ENCODE data around the gene PELI3. TPM values are rescaled to one million over a fixed set of nuclear protein-coding genes. Genes with fewer than 3 reads are reported as not detected.

The PELI3 gene
- total and polyA plus RNA-seq, 2 of the 8 experiments (the other 6 are each of a cell fraction or from before 2014, with no cell fraction given), result 5.2 to 7.6 TPM

DNA sequence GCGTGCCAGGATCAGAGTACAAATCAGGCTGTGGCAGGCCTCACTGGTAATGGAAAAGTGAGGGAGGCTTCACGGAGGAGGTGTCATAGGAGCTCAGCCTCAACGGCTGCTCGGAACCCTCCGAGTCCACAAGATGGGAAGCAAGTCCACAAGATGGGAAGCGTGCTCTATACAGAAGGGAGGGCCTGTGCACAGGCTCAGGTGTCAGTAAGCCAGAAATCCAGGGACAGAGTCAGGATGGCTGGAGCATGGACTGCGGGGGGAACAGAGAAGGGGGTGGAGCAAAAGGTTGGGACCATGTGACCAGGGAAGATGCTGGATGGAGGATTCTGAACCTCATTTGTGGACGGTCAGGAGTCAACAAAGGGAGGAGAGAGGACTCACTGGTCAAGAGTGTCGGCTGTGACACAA is 10.1 kb downstream of the PELI3 start:
- Histone ChIP-seq H3K4me2 (ENCODE audit: insufficient read depth in 1 of 2, low read depth in 2 of 2, low read length in 2 of 2) (no peak overlapping the region; a peak in 2 of 4 replicates), H2BK15ac (ENCODE audit: low read length) (no peak overlapping the region), H4K20me1 (replicated peaks in 1 of 2; ENCODE audit: control insufficient read depth in 1 of 2, insufficient read depth in 2 of 2, low read length in 2 of 2) (peaks cover 2% of the 10 kb centered on the region in 2 experiments), H3K4me1 (replicated peaks in 1 of 4; ENCODE audit: control insufficient read depth in 3 of 4, insufficient read depth in 4 of 4, low read length in 3 of 4) (peaks cover 0 to 6% (median under 1%) of the 10 kb centered on the region in 4 experiments; a peak in 3 of 7 replicates), H3K27me3 (replicated peaks in 1 of 4; ENCODE audit: control insufficient read depth in 3 of 4, extremely low read depth in 1 of 4, insufficient read depth in 3 of 4, low read length in 3 of 4) (no peaks in the 10 kb centered on the region), H3K9me3 (ENCODE audit: insufficient read depth in 2 of 2, low read depth in 1 of 2, low read length in 1 of 2) (no peaks in the 10 kb centered on the region), H3K9ac (replicated peaks in 1 of 4; ENCODE audit: extremely low read depth in 1 of 4, low read depth in 3 of 4, low read length in 3 of 4) (no peak overlapping the region), H3K23me2 (ENCODE audit: low read depth, low read length) (peaks cover 5% of the 10 kb centered on the region; the same call in 1 of the 2 replicates), H2AK5ac (ENCODE audit: low read depth, low read length) (no peak overlapping the region), H3K56ac (replicated peaks; ENCODE audit: insufficient read length, low read depth, low read length) (no peak overlapping the region), H3K36me3 (ENCODE audit: control insufficient read depth in 2 of 4, insufficient read depth in 4 of 4, low read length in 3 of 4) (no peaks in the 10 kb centered on the region; a peak in 2 of 8 replicates), H3K4me3 (ENCODE audit: extremely low read depth in 1 of 4, insufficient read depth in 2 of 4, low read depth in 3 of 4, low read length in 4 of 4) (no peak overlapping the region), H2BK120ac (replicated peaks; ENCODE audit: low read depth, low read length) (no peak overlapping the region), H2BK20ac (ENCODE audit: low read length) (no peak overlapping the region), H3K14ac (ENCODE audit: insufficient read length) (no peak overlapping the region), H3K23ac (ENCODE audit: insufficient read length) (no peak overlapping the region), H2BK5ac (ENCODE audit: low read depth, low read length) (peak overlapping the region; percentile 47; the same call in 1 of the 2 replicates), H2AFZ (ENCODE audit: low read length) (no peak overlapping the region), H4K5ac (ENCODE audit: insufficient read length, low read depth, low read length) (no peak overlapping the region), H3K18ac (ENCODE audit: extremely low read depth, low read length) (peak overlapping the region; percentile 40; the same call in 1 of the 2 replicates), H4K91ac (replicated peaks; ENCODE audit: insufficient read length, low read length) (no peak overlapping the region), H3K27ac (ENCODE audit: low read depth, low read length) (no peak overlapping the region), H3K79me1 (ENCODE audit: low read depth, low read length) (no peaks in the 10 kb centered on the region), H2BK12ac (ENCODE audit: low read depth, low read length) (no peak overlapping the region), H4K8ac (ENCODE audit: extremely low read depth, insufficient read depth, low read length) (peak overlapping the region; percentile 45; the same call in 1 of the 2 replicates), H3K4ac (replicated peaks; ENCODE audit: insufficient read length, low read depth, low read length) (no peak overlapping the region), H3K79me2 (ENCODE audit: control insufficient read depth in 1 of 2, insufficient read depth in 2 of 2, low read length in 2 of 2) (no peaks in the 10 kb centered on the region)
- ChIA-PET POLR2A (ENCODE audit: partially characterized antibody) (interaction anchor here (1.1 to 6.1 kb wide), 2 partner anchors 9 to 18 kb away, joined by 3 to 85 read pairs; partner anchors contain the start of gene PELI3), CTCF (ENCODE audit: partially characterized antibody) (interaction anchor here (0.7 to 2.7 kb wide), 10 partner anchors 9 to 177 kb away, joined by 3 to 25 read pairs (median 3); partner anchors contain the start of genes MRPL11, NPAS4 and PELI3)
- DNase-seq (ENCODE audit: low read depth in 1 of 2, low spot score in 2 of 2) (peak in 1 of 2 experiments; percentile 51), FAIRE-seq (no peak)
- TF ChIP-seq, protein P1, sequence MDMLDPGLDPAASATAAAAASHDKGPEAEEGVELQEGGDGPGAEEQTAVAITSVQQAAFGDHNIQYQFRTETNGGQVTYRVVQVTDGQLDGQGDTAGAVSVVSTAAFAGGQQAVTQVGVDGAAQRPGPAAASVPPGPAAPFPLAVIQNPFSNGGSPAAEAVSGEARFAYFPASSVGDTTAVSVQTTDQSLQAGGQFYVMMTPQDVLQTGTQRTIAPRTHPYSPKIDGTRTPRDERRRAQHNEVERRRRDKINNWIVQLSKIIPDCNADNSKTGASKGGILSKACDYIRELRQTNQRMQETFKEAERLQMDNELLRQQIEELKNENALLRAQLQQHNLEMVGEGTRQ (IDR thresholded peaks at IDR 0.05; ENCODE audit: low read length), result peak; percentile 58
- TF ChIP-seq TAF1 (IDR thresholded peaks at IDR 0.05; ENCODE audit: low read depth, low read length) (0 out of 2 replicates have a peak, but pooled peaks have one; percentile 25), FOSL1 (IDR thresholded peaks at IDR 0.05; ENCODE audit: insufficient read depth, low read depth, low read length) (no peak), SP1 (IDR thresholded peaks at IDR 0.05; ENCODE audit: low read depth, low read length) (peak; percentile 87), CREB1 (IDR thresholded peaks at IDR 0.05) (0 out of 2 replicates have a peak, but pooled peaks have one; percentile 14)
- WGBS, 2 experiments (ENCODE audit: extremely low coverage in 1 of 2, insufficient coverage in 1 of 2, insufficient read length in 1 of 2, insufficient replicate concordance in 2 of 2, low coverage in 1 of 2, low lambda C conversion rate in 2 of 2, missing lambda C conversion rate in 1 of 2), result 85% methylated on average over 9 of the region's 9 CpGs; no CpG with 5 or more reads in 1 of the 2 experiments
